ENCODE measurements around the gene PCDH7.

Gene PCDH7

DNA sequence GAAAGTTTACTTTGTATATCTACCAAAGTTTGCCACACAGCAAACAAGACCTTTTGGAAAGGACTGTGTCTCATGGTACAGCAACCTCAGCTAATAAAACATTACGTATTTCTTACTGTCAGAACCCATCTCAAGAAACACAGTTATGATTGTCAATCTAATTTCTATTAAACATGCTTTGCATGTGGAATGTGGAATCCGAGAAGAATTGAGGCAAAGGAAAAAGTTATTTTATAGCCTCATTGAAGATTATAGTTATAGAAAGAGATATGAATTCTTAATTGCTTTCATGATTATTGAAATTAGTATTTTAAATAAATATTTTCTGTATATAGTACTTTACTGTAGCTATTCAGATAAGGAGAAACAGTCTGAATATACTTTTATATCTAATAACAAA is 5.4 kb downstream of the PCDH7 start:
- no peak for DNase-seq (ENCODE audit: low read depth in 2 of 2)

DNA sequence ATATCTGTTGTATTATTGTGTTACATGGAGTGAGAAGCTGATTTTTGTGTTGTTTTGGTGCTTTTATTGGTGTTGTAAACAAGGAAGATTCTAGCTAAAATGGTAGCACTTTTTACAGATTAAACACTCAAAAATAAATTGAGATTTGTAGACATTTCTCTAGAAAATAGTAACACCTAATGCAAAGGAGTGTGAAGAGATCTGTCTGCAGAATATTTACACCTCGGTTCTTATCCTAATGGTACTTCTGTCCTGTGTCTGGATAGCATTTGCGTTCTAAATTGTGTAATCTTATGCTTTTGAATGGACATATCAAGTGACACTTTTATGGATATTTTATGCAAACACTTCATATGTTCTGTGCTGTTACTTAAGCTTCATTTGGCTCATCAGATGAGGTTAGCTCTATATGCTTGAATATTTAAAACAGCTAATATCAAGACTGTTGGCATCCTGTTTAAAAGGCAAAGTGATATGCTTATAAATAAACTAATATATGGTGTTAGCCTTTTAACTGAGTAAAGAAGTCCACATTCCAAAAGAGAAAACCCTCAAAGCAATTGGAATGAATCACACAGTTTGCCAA is 6.0 kb downstream of the PCDH7 start:
- DNase-seq (ENCODE audit: low read depth in 2 of 2) = no peak

DNA sequence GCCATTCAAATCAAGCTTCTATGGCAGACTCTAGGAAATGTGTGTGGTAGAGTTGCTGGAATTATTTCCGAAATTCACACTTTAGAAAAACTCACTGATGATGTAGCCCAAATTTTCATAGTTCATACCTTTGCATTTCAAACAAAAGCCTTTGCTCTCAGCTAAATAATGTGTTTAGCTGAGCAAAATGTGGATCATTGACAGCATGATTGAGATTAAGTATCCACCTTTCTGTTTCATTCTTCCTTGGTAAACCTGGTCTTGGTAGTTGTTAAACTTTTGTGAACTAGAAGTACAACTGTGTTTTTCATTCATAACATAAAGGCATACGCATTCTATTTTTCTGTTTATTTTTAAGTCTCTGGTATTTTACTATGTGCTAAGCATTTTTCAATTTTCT is 7.2 kb downstream of the PCDH7 start:
- DNase-seq (ENCODE audit: low read depth in 2 of 2) = no peak

DNA sequence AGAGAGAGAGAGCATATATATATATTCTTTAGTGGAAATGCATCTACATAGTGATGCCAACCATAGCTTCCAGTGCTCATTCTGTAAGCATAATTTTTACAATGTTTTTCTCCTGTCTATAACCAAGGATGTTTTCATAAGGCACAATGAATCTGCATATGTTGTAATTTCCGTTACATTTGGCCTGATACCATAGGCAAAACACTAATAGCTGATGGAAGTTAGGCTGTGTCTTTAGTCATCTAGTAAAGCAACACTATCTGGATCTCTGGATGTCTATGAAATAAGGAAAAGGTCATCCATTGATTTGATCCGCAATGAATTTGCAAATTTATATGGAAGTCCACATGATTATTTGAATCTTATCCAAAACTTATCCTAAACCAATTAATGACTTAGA is 8.1 kb downstream of the PCDH7 start:
- no peak for DNase-seq (ENCODE audit: low read depth in 2 of 2)

DNA sequence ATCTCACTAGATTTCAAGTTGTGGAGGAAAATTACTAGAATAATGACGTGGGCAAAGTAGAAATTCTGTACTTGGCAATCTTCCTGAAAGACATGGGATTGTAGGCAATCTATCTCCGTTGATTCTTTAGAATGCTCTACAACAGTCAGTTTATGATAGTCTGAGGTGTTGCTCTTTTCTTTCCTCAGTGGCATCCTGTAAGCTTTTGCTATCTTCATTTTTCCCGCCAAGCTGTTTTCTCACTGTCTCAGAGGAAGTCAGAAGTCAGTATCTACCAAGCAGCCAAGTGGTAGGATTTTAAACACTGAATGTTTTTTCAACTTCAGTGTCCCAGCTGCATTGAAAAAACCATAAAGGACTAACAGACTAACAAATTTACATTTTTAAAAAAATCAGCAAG is 23.7 kb downstream of the PCDH7 start:
- no peak for DNase-seq (ENCODE audit: low read depth in 2 of 2)

DNA sequence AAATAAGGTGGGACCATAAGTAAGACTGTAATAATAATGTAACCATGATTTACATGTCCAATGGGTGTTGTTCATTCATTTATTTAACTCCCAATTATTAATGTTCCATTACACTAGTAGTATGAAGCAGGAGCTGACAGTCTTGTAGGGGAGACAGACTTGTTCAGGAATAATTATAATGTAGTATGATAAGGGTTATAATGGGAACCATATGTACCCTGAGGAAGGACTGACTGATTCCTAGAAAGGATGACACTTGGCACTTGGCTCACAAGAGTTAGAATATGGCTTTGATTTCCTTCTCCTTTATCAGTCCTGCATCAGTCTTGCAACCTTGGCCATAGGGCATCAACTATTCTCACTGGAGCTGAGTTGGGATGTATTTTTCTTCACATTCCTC is 24.2 kb downstream of the PCDH7 start:
- no peak for DNase-seq (ENCODE audit: low read depth in 2 of 2)

DNA sequence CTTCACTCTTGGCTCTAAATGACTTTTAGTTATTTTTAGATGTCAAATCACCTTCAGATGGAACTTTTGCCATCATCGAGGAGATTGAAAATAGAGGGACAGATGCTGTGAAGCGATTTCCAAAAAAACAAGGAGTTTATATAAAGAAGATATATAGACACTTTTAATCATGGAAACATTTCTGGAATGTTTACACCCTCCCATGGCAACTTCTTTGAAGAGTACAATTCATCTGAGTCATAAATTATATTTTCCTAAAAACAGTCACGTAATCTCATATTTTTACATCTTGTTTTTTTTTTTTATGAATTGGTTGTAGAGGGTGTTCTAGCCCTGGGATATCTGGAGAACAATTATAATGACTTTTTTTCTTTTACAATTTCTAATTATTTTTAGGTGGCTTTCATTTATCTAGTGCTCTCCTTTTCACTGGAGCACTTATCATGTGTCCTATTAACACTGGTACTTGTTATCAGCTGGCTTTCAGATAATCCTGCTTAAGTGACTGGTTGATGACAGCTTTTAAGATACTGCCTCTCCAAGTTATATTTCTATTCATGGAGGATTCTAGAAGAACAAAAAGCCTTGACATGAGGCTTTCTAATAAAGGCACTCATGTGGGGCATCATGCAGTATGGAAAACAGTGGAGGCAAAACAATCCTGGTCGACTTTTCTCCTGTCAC is 24.9 kb downstream of the PCDH7 start:
- DNase-seq (ENCODE audit: low read depth in 2 of 2) = no peak

DNA sequence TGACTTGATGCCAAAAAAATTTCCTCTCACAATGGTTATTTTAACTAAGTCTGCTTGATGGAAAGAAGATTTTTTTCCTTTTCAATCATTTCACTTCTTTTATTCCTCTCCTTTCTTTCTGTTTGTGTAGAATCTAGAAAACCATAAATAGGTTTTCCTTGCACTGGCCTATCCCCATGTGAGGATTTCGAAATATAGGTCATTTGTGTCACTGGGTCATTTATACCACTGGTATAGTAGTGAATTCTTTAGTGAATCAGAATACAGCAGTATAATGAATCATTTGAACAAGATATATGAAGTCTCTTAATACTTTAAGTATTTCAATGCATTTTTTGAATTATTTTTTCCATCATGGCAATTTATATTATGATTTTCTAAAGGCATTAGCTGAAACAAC is 26.6 kb downstream of the PCDH7 start:
- no peak for DNase-seq (ENCODE audit: low read depth in 2 of 2)

DNA sequence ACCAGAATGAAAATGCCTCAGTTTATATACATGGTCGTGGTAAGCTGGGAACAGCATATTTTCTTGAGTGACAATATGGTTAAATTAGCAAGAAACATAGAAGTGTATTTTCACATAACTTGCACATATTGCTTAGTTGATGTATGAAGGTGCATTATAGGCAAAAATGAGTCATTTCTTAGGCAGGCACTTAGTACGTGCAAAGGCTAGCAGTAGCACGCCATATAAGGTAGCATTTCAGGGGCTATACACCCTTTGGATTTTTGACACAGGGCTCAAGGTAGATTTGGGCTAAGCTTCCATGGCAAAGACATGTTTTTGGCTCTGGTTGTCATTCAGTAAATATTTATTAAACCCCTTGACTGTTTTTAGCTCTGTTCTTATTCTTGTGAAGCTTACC is 33.1 kb downstream of the PCDH7 start:
- peak in 1 of 2 experiments; percentile 26 for DNase-seq (ENCODE audit: low read depth in 2 of 2)

DNA sequence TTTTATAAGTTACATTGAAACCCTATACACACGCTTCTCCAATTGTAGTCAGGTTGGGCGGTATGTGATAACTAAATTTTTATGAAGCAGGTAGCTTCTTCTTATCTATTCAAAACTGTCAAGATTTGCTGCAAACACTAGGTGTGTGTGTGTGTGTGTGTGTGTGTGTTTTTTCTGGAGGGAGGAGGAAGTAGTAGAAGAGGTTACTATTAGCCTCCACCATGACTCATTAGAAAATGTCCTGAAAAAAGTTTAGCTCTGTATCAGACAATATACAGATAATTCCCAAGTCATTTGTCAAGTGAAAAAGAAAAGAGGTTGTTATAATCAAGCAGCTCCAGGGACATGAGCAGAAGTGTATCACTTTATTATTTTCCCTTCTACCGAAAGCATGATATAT is 33.9 kb downstream of the PCDH7 start:
- no peak for DNase-seq (ENCODE audit: low read depth in 2 of 2)

DNA sequence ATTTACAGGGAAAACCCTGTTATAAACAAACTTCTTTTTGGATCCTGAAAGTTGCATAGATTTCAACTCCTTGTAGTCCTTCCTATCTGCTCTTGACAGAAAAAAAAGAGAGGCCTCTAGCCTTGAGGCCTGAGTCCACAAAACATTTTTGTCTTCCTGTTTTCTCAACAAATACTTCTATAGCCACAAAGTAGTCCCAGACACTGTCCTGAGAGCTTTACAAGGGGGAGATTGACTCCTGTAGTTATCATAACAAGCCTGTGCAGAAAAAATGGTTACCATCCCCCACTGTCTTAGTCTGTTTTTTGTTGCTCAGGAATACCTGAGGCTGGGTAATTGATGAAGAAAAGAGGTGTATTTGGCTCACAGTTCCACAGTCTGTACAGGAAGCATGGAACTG is 35.2 kb downstream of the PCDH7 start:
- DNase-seq (ENCODE audit: low read depth in 2 of 2) = no peak

DNA sequence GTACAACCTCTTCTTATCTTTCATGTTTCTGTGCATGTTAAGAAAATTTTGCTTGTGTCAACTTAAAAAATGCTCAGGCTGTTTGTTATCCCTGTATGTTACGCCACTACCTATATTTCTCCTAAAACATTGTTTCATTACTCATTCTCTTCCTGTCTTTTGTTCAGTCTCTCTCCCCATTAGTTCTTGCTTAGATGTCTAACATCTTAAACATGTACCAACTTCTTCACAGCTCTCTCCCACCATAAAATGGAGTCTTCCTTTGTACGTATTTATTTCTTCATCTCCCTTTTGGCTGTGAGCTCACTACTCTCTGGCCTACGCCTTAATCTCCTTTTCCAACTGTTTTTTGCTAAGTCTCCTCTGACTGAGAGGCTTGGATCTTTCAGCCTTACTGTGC is 36.4 kb downstream of the PCDH7 start:
- DNase-seq (ENCODE audit: low read depth in 2 of 2) = no peak

DNA sequence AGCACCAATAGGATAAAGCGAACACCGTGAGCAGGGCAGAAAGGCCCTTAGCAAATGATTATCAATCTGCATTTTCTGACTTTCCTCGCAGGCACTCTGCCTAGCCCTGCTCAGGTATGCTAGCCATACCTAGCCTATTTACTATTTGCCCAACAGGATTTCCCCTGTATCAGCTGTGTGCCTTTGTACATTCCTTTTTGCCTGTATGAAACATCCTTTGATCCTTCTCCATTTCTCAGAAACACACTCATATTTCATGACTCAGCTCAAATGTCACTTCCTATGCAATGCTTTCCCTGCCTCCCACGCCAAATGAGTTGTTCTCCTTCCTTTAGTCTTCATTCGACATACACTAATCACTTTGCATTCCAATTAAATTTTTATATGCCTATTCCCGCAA is 37.2 kb downstream of the PCDH7 start:
- DNase-seq (ENCODE audit: low read depth in 2 of 2) = peak; percentile 54 to 61

DNA sequence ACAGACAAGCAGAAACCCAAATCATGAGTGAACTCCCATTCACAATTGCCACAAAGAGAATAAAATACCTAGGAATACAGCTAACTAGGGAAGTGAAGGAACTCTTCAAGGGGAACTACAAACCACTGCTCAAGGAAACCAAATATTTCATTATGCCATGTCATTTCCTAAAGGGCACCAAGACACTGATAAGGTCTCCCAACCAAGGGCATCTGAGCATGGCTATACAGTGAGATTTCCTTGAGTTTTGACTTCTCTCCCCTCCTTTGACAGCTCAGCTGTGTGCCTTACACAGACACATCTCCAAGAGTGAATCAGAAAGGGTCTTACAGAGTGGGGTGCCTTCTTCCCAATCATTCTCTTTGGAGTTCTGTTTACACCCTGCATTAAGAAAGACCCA is 40.4 kb downstream of the PCDH7 start:
- no peak for DNase-seq (ENCODE audit: low read depth in 2 of 2)

DNA sequence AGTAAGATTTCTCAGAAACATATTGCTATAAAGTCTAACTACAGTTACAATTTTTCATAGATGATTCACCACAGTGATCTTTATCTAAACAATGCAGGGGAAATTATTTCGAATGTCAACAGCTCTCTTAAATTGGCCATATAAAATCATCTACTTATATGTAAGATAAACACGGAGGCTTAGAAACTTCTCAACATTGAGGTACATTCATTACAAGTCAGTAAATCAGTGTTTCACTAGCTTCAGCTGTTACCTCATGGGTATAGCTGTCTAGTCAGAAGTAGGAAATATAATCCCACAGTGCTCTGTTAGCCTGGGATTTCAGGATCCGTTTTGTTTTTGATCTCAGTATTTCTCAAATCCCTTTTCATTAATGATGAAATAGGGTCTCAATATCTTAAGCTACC is 43.2 kb downstream of the PCDH7 start:
- DNase-seq (ENCODE audit: low read depth in 2 of 2) = peak; percentile 38 to 51

DNA sequence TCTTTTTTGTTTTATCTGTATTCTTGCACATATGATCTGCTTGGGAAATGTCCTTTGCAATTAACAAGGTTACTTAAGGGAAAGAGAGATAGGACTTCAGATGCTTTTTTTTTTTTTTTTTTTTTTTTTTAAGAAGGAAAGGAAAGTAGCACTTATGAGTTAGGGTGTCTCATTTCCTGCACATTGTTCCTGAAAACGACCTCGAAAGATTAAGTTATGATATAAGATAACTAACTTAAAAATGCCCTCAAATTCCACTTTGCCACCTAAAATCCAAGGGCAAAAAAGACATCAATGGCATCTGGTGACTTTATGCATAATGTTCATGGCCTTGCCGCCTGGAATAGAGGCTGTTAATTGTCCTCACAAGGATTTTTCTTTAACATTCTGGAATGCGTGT is 44.9 kb downstream of the PCDH7 start:
- no peak for DNase-seq (ENCODE audit: low read depth in 2 of 2)

DNA sequence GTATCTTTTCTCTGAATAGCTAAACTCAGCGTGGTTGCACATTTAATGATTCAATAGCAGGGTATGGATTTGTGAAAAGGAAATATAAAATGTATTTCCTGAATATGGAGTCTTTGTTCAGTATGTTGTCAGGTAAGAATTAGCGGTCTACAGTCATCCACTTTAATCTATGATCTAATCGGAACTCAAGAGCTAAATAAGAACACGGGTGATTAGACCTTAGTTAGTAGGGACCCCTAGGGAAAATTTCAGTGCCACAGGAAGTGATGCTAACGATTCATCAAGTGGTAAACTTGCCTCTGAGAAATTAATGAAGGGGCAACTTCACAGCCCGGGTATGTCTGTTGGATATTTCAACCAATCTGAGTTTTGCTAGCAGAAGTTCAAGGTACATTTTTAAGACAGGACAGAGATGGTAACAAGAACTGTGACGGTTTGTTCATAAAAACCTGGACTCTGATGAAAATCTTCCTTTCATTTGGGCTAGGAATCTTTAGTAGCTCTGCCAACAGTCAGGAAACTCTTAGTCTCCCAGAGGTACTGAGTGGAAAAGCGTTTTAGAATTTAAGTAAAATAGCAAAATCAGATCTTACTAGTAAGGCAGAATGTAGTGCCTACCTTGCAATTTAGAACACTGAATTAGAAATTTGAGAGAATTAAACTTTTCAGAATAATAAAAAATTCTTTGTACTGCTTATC is 47.1 kb downstream of the PCDH7 start:
- no peak for DNase-seq (ENCODE audit: low read depth in 2 of 2)

DNA sequence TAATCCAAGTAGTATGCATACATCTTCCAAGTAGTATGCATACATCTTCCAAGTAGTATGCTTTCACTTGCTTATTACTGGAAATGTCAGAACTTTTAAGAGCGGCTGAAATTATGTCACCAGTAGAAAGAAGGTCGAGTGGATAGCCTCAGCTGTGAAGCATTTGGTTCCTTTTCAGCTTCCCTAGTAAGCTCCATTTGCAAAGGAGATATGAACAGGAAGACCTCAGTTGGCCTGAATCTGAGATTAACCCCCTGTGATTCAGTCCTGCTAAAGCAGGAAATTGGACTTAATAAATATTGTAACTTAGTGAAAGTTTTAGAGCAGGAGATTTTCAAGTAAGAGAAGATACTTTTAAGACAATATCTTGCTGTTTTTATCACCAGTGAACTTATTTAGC is 48.1 kb downstream of the PCDH7 start:
- DNase-seq (ENCODE audit: low read depth in 2 of 2) = no peak

DNA sequence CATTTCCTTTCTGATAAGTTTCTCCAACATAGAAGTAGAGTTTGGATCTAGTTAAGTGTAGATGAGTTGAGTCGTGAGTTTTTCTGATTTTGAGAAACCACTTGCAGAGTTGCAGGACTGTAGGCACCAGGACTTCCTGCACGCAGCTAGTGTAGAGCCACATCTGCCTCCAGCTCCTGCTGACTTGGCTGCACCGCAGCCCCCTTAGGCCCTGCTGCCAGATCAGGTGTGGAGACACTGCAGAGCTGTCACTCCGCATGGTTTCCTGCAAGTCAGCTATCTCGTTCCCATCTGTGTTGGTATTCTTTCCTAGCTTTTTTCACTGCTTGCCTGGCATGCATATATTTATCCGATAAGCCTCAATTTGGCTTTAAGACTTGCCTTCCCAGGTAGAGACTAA is 48.9 kb downstream of the PCDH7 start:
- DNase-seq (ENCODE audit: low read depth in 2 of 2) = no peak

DNA sequence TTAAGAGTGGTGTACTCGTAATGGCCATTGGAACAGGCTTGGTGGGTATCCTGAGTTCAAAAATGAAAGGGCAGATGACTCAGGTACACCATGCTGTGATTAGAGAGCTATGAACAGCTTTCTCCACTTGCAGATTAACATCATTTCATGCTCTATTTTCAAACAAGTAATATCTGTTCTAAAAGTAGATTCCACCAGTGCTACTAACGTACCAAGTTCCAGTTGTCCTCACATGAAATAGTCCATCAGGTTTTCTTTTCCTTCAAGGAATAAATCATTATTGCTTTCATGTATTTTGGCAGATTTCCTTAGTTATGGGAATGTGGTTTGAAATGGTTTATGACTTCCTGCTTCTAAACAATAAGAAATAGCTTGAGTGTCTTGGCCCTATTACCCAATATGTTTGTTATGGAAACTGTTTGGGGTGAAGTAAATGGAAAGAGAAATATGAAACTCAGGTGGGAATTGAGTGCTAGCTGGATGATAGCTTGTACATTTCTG is 49.9 kb downstream of the PCDH7 start:
- peak; percentile 38 to 55 for DNase-seq (ENCODE audit: low read depth in 2 of 2)

DNA sequence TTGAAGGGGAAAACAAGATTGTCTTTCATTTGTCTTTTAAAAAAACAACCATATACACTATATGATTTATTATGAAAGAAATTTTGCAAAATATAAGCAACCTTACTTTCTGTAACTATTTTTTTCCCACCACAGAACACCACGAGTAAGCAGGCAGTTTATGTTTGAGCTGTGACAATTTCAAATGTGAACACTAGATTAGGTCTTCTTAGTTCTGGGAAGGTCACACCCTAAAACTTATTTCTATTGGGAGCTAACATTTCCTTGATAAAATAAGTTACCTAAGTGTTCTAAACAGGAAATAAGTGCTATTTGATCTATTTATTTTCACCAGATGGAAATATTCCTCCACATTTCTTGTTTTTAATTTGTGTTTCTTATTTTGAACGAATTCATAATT is 50.6 kb downstream of the PCDH7 start:
- DNase-seq (ENCODE audit: low read depth in 2 of 2) = no peak

DNA sequence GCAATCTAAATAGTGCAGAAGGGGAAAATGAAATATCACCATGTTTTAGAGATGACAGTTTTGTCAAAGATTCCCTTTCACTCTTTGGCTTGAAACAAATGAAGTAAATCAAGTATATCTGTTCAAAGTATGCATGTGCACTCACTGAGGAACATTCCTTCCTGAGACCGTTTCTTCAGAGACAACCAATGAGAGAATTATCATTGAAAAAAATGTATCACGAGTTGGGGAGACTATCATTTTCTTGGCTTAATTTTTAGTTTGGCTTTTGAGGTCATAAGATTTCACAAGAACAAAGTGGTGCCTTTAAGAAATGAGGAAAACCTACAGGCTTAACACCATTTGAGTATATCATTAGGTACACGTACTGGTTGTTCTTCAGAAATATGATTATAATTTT is 56.3 kb downstream of the PCDH7 start:
- DNase-seq (ENCODE audit: low read depth in 2 of 2) = no peak

DNA sequence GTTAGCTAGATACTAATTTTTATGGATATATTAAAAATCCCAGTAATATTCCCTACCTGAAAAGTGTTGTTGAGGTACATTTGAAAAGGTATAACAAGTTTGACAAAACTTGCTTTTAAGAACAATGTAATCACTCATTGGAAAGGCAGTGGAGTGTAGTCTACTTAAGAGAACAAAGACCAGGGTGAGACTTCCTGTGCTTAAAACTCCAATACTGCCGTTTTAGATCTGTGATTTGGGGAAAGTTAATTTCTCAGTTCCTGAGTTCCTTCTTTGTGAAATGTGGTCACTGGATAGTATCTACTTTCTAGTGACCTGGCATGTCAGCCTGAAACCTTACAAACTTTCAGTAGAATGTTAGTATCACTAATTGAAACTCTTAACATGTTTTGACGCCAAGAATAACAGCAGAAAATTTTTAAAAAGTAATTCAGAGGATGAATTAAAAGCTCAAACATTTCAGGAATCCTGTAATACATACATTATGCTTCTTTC is 56.8 kb downstream of the PCDH7 start:
- no peak for DNase-seq (ENCODE audit: low read depth in 2 of 2)
